ENCODE results near the gene GALNT2.

- TF ChIP-seq CTCF (IDR thresholded peaks at IDR 0.05) (no peak), POLR2A (IDR thresholded peaks at IDR 0.05) (no peak)
Measured at GRCh38 chr1:230263568-230264195, 196.6 kb downstream of the GALNT2 start.
